ENCODE results near the gene CCDC194. TPM values are rescaled to one million over a fixed set of nuclear protein-coding genes. Genes with fewer than 3 reads are reported as not detected.

CCDC194 gene
- total and polyA plus RNA-seq, 4 donors = 0.12 to 0.50 TPM; not detected in 2

GRCh38 chr19:17441241-17442021 lies 47.4 kb upstream of the CCDC194 start (continued):
- no peak for TF ChIP-seq REST (IDR thresholded peaks at IDR 0.05)
- no peak for TF ChIP-seq MAX (IDR thresholded peaks at IDR 0.05)
- TF ChIP-seq YY1 (IDR thresholded peaks at IDR 0.05) = no peak
- no peak for TF ChIP-seq ZBTB33 (IDR thresholded peaks at IDR 0.05)

- WGBS = 83% methylated on average over 7 of the region's 7 CpGs
- TF ChIP-seq HNF4G (IDR thresholded peaks at IDR 0.05) (no peak), TAF1 (conservative IDR thresholded peaks at IDR 0.05) (no peak), FOXA1 (IDR thresholded peaks at IDR 0.05) (no peak)
- no peaks in the 10 kb centered on the region for H3K36me3 ChIP-seq (ENCODE audit: control insufficient read depth in 4 of 4, insufficient read depth in 3 of 4, low read depth in 1 of 4, low read length in 3 of 4)
- H3K4me1 ChIP-seq (ENCODE audit: control insufficient read depth in 4 of 4, insufficient read depth in 4 of 4, low read length in 3 of 4) = no peaks in the 10 kb centered on the region
- peaks cover 0 to 3% (median 0%) of the 10 kb centered on the region in 4 donors for H3K9me3 ChIP-seq (ENCODE audit: control insufficient read depth in 4 of 4, low read length in 3 of 4)
- no peak overlapping the region for H3K4me3 ChIP-seq (ENCODE audit: low read depth in 1 of 3, low read length in 3 of 3)
- no peaks in the 10 kb centered on the region for H3K27me3 ChIP-seq (ENCODE audit: control insufficient read depth in 4 of 4, insufficient read depth in 4 of 4, low read length in 3 of 4)
- no peak overlapping the region for H3K27ac ChIP-seq (ENCODE audit: low read depth in 1 of 2, low read length in 2 of 2)
- DNase-seq (ENCODE audit: low spot score) = no peak
- H3K9ac ChIP-seq (ENCODE audit: low read depth in 1 of 2, low read length in 2 of 2) = no peak overlapping the region
These were observed 42.9 kb upstream of the CCDC194 start for GRCh38 chr19:17436874-17437267.

GRCh38 chr19:17436094-17436873 lies 42.3 kb upstream of the CCDC194 start:
- peaks cover 0 to 3% (median 0%) of the 10 kb centered on the region in 4 donors for H3K9me3 ChIP-seq (ENCODE audit: control insufficient read depth in 4 of 4, low read length in 3 of 4)
- no peak for DNase-seq (ENCODE audit: low spot score)
- no peak overlapping the region for H3K27ac ChIP-seq (ENCODE audit: low read depth in 1 of 2, low read length in 2 of 2)
- no peak overlapping the region for H3K4me3 ChIP-seq (ENCODE audit: low read depth in 1 of 3, low read length in 3 of 3)
- no peaks in the 10 kb centered on the region for H3K4me1 ChIP-seq (ENCODE audit: control insufficient read depth in 4 of 4, insufficient read depth in 4 of 4, low read length in 3 of 4)
- TF ChIP-seq ATF3 (IDR thresholded peaks at IDR 0.05) (no peak), GABPA (IDR thresholded peaks at IDR 0.05 in 1 of 2, conservative IDR thresholded peaks at IDR 0.05 in 1 of 2) (no peak), NR2F2 (IDR thresholded peaks at IDR 0.05) (no peak), HNF4A (conservative IDR thresholded peaks at IDR 0.05) (no peak)
- no peaks in the 10 kb centered on the region for H3K36me3 ChIP-seq (ENCODE audit: control insufficient read depth in 4 of 4, insufficient read depth in 3 of 4, low read depth in 1 of 4, low read length in 3 of 4)
- WGBS = 97% methylated on average over 25 of the region's 25 CpGs
- H3K9ac ChIP-seq (ENCODE audit: low read depth in 1 of 2, low read length in 2 of 2) = no peak overlapping the region
- no peaks in the 10 kb centered on the region for H3K27me3 ChIP-seq (ENCODE audit: control insufficient read depth in 4 of 4, insufficient read depth in 4 of 4, low read length in 3 of 4)
